NT2/D1 (cell line): ENCODE measurements around the gene NFIX.

Experiments used
- DNase-seq: peaks from one replicate; pipeline ENCODE4 v3.0.0-alpha.2; 2011; ENCODE audit warnings: low read depth, low spot score
- H3K27me3 ChIP-seq: 2 replicates; pipeline ENCODE4 v1.6.0; 2011; ENCODE audit warnings: mild to moderate bottlenecking; ENCODE audit not compliant: insufficient read length, insufficient read depth
- H3K36me3 ChIP-seq: 2 replicates; pipeline ENCODE4 v1.6.1; 2011; ENCODE audit warnings: mild to moderate bottlenecking, low read length, mixed read lengths; ENCODE audit not compliant: insufficient read depth, insufficient read length
- H3K4me1 ChIP-seq: 2 replicates; pipeline ENCODE4 v1.5.1; 2011; ENCODE audit not compliant: insufficient read depth, insufficient read length
- H3K4me3 ChIP-seq: 2 replicates; pipeline ENCODE4 v1.5.1; 2011; ENCODE audit warnings: low read depth; ENCODE audit not compliant: insufficient read length
- H3K9ac ChIP-seq: 2 replicates; pipeline ENCODE4 v1.6.0; 2011; ENCODE audit warnings: low read depth; ENCODE audit not compliant: insufficient read length
- H3K9me3 ChIP-seq: 2 replicates; pipeline ENCODE4 v1.5.1; 2011; ENCODE audit warnings: mild to moderate bottlenecking, low read length; ENCODE audit not compliant: insufficient read depth
- SUZ12 ChIP-seq: IDR thresholded peaks from 2 replicates; pipeline ENCODE4 v1.6.1; 2011; ENCODE audit not compliant: insufficient read length, insufficient read depth; ENCODE audit errors: extremely low read depth
- YY1 ChIP-seq: IDR thresholded peaks from 2 replicates; pipeline ENCODE4 v1.6.1; 2011; ENCODE audit not compliant: insufficient read length, insufficient read depth
- ZNF274 ChIP-seq: IDR thresholded peaks from 2 replicates; pipeline ENCODE4 v1.6.1; 2011; ENCODE audit warnings: mild to moderate bottlenecking, low read depth, low read length

The NFIX gene

GRCh38 chr19:13037731-13038130 is 42.5 kb downstream of the NFIX start:
- Histone ChIP-seq H3K4me3 (no peak overlapping the region), H3K4me1 (peaks cover 7% of the 10 kb centered on the region), H3K36me3 (no peaks in the 10 kb centered on the region), H3K27me3 (peaks cover 84% of the 10 kb centered on the region), H3K9me3 (no peaks in the 10 kb centered on the region), H3K9ac (no peak overlapping the region)
- TF ChIP-seq ZNF274 (no peak), SUZ12 (no peak)
- DNase-seq: no peak

GRCh38 chr19:13038306-13039210 is 43.3 kb downstream of the NFIX start:
- H3K36me3 ChIP-seq: no peaks in the 10 kb centered on the region
- no peak overlapping the region for H3K9ac ChIP-seq
- peaks cover 85% of the 10 kb centered on the region for H3K27me3 ChIP-seq
- H3K4me1 ChIP-seq: peaks cover 7% of the 10 kb centered on the region
- no peak overlapping the region for H3K4me3 ChIP-seq
- no peaks in the 10 kb centered on the region for H3K9me3 ChIP-seq
- TF ChIP-seq YY1 (no peak), ZNF274 (no peak), SUZ12 (no peak)
- DNase-seq: no peak

- Histone ChIP-seq H3K36me3 (no peaks in the 10 kb centered on the region), H3K27me3 (peaks cover 85% of the 10 kb centered on the region), H3K4me3 (no peak overlapping the region), H3K9ac (no peak overlapping the region), H3K9me3 (no peaks in the 10 kb centered on the region), H3K4me1 (peaks cover 7% of the 10 kb centered on the region)
- TF ChIP-seq SUZ12: no peak
- TF ChIP-seq YY1: no peak
- no peak for TF ChIP-seq ZNF274
- no peak for DNase-seq
These were observed 44.0 kb downstream of the NFIX start for GRCh38 chr19:13039211-13039789.

GRCh38 chr19:13040232-13040947 is 45.1 kb downstream of the NFIX start:
- no peak for DNase-seq
- peaks cover 88% of the 10 kb centered on the region for H3K27me3 ChIP-seq
- H3K4me3 ChIP-seq: no peak overlapping the region
- no peak for TF ChIP-seq ZNF274
- no peak for TF ChIP-seq SUZ12
- no peak for TF ChIP-seq YY1
- no peaks in the 10 kb centered on the region for H3K36me3 ChIP-seq
- no peak overlapping the region for H3K9ac ChIP-seq
- H3K4me1 ChIP-seq: peaks cover 7% of the 10 kb centered on the region
- no peaks in the 10 kb centered on the region for H3K9me3 ChIP-seq

GRCh38 chr19:13040948-13041292 is 45.6 kb downstream of the NFIX start:
- peaks cover 7% of the 10 kb centered on the region for H3K4me1 ChIP-seq
- H3K9ac ChIP-seq: no peak overlapping the region
- no peaks in the 10 kb centered on the region for H3K36me3 ChIP-seq
- no peaks in the 10 kb centered on the region for H3K9me3 ChIP-seq
- TF ChIP-seq YY1 (no peak), ZNF274 (no peak)
- no peak overlapping the region for H3K4me3 ChIP-seq
- DNase-seq: no peak
- peaks cover 90% of the 10 kb centered on the region for H3K27me3 ChIP-seq

GRCh38 chr19:13042443-13043130 is 47.3 kb downstream of the NFIX start:
- Histone ChIP-seq H3K9ac (no peak overlapping the region), H3K4me3 (no peak overlapping the region), H3K9me3 (no peaks in the 10 kb centered on the region), H3K4me1 (no peaks in the 10 kb centered on the region), H3K27me3 (peaks cover 92% of the 10 kb centered on the region), H3K36me3 (no peaks in the 10 kb centered on the region)
- TF ChIP-seq SUZ12 (no peak), YY1 (no peak), ZNF274 (no peak)
- DNase-seq: no peak
